ENCODE results near the gene CBL.

CBL gene

GRCh38 chr11:119306373-119306890 lies 100.3 kb downstream of the CBL start:
- no peaks in the 10 kb centered on the region; the same call in 1 of the 2 replicates for H3K9me3 ChIP-seq
- H3K4me3 ChIP-seq, result no peak overlapping the region
- peaks cover 41% of the 10 kb centered on the region for H3K36me3 ChIP-seq (replicated peaks)

GRCh38 chr11:119307219-119307618 lies 101.1 kb downstream of the CBL start:
- Histone ChIP-seq H3K27me3 (ENCODE audit: low read depth) (no peaks in the 10 kb centered on the region), H3K9me3 (no peaks in the 10 kb centered on the region; the same call in 1 of the 2 replicates), H3K36me3 (replicated peaks) (peaks cover 42% of the 10 kb centered on the region), H3K4me1 (no peaks in the 10 kb centered on the region), H3K4me3 (no peak overlapping the region)
- DNase-seq (ENCODE audit: low spot score in 2 of 2), result no peak
- in situ Hi-C loops (cut with MboI; ENCODE audit: low sequenced_read_pairs), result no loop called here

More at GRCh38 chr11:119306373-119306890, 100.3 kb downstream of the CBL start:
- in situ Hi-C loops (cut with MboI; ENCODE audit: low sequenced_read_pairs), result no loop called here
- no peak for DNase-seq (ENCODE audit: low spot score in 2 of 2)
- Histone ChIP-seq H3K4me1 (no peaks in the 10 kb centered on the region), H3K27me3 (ENCODE audit: low read depth) (no peaks in the 10 kb centered on the region)

- DNase-seq (ENCODE audit: low spot score in 2 of 2), result no peak
- H3K4me3 ChIP-seq, result no peak overlapping the region
- peaks cover 47% of the 10 kb centered on the region for H3K36me3 ChIP-seq (replicated peaks)
- H3K9me3 ChIP-seq, result no peaks in the 10 kb centered on the region; the same call in 1 of the 2 replicates
- H3K27me3 ChIP-seq (ENCODE audit: low read depth), result no peaks in the 10 kb centered on the region
- in situ Hi-C loops (cut with MboI; ENCODE audit: low sequenced_read_pairs), result no loop called here
- H3K4me1 ChIP-seq, result no peaks in the 10 kb centered on the region
Observed at GRCh38 chr11:119307974-119308373, 101.8 kb downstream of the CBL start.

GRCh38 chr11:119309411-119309810 lies 103.3 kb downstream of the CBL start:
- no peak overlapping the region for H3K4me3 ChIP-seq
- H3K9me3 ChIP-seq, result no peaks in the 10 kb centered on the region; the same call in 1 of the 2 replicates
- no peaks in the 10 kb centered on the region for H3K27me3 ChIP-seq (ENCODE audit: low read depth)
- no peak for DNase-seq (ENCODE audit: low spot score in 2 of 2)
- no peaks in the 10 kb centered on the region for H3K4me1 ChIP-seq
- H3K36me3 ChIP-seq (replicated peaks), result peaks cover 55% of the 10 kb centered on the region
- in situ Hi-C loops (cut with MboI; ENCODE audit: low sequenced_read_pairs), result no loop called here

GRCh38 chr11:119309953-119310681 lies 104.0 kb downstream of the CBL start:
- in situ Hi-C loops (cut with MboI; ENCODE audit: low sequenced_read_pairs), result no loop called here
- no peaks in the 10 kb centered on the region; the same call in 1 of the 2 replicates for H3K9me3 ChIP-seq

GRCh38 chr11:119310682-119311052 lies 104.5 kb downstream of the CBL start:
- Histone ChIP-seq H3K4me1 (peaks cover under 1% of the 10 kb centered on the region; the same call in 1 of the 2 replicates), H3K4me3 (no peak overlapping the region), H3K9me3 (no peaks in the 10 kb centered on the region; the same call in 1 of the 2 replicates), H3K36me3 (replicated peaks) (peaks cover 59% of the 10 kb centered on the region), H3K27me3 (ENCODE audit: low read depth) (no peaks in the 10 kb centered on the region)
- in situ Hi-C loops (cut with MboI; ENCODE audit: low sequenced_read_pairs), result no loop called here
- no peak for DNase-seq (ENCODE audit: low spot score in 2 of 2)

More at GRCh38 chr11:119309953-119310681, 104.0 kb downstream of the CBL start:
- no peak for DNase-seq (ENCODE audit: low spot score in 2 of 2)
- H3K27me3 ChIP-seq (ENCODE audit: low read depth), result no peaks in the 10 kb centered on the region
- H3K4me3 ChIP-seq, result no peak overlapping the region
- no peaks in the 10 kb centered on the region for H3K4me1 ChIP-seq
- H3K36me3 ChIP-seq (replicated peaks), result peaks cover 59% of the 10 kb centered on the region

- H3K4me3 ChIP-seq, result no peak overlapping the region
- in situ Hi-C loops (cut with MboI; ENCODE audit: low sequenced_read_pairs), result no loop called here
Observed at GRCh38 chr11:119314726-119315125, 108.6 kb downstream of the CBL start.

GRCh38 chr11:119315131-119316015 lies 109.2 kb downstream of the CBL start:
- H3K27me3 ChIP-seq (ENCODE audit: low read depth), result no peaks in the 10 kb centered on the region
- in situ Hi-C loops (cut with MboI; ENCODE audit: low sequenced_read_pairs), result no loop called here
- H3K4me1 ChIP-seq, result peaks cover 24% of the 10 kb centered on the region
- peaks cover 40% of the 10 kb centered on the region for H3K36me3 ChIP-seq (replicated peaks)
- H3K9me3 ChIP-seq, result no peaks in the 10 kb centered on the region
- peak in 1 of 2 experiments; percentile 16 for DNase-seq (ENCODE audit: low spot score in 2 of 2)
- H3K4me3 ChIP-seq, result peak overlapping the region; percentile 69

More at GRCh38 chr11:119314726-119315125, 108.6 kb downstream of the CBL start:
- DNase-seq (ENCODE audit: low spot score in 2 of 2), result no peak
- H3K27me3 ChIP-seq (ENCODE audit: low read depth), result no peaks in the 10 kb centered on the region
- peaks cover 19% of the 10 kb centered on the region for H3K4me1 ChIP-seq
- peaks cover 46% of the 10 kb centered on the region for H3K36me3 ChIP-seq (replicated peaks)
- H3K9me3 ChIP-seq, result no peaks in the 10 kb centered on the region

GRCh38 chr11:119316016-119316728 lies 110.0 kb downstream of the CBL start:
- H3K27me3 ChIP-seq (ENCODE audit: low read depth), result no peaks in the 10 kb centered on the region
- H3K36me3 ChIP-seq (replicated peaks), result peaks cover 32% of the 10 kb centered on the region
- in situ Hi-C loops (cut with MboI; ENCODE audit: low sequenced_read_pairs), result no loop called here
- no peaks in the 10 kb centered on the region for H3K9me3 ChIP-seq
- peak in 1 of 2 experiments; percentile 61 for DNase-seq (ENCODE audit: low spot score in 2 of 2)
- peaks cover 32% of the 10 kb centered on the region for H3K4me1 ChIP-seq
- peak overlapping the region; percentile 69 for H3K4me3 ChIP-seq

GRCh38 chr11:119316729-119317591 lies 110.8 kb downstream of the CBL start, which contains the start of gene MCAM:
TSS of gene MCAM (minus strand) at chr11:119317130. CDS start at chr11:119317101, 29 bp downstream.
- no peaks in the 10 kb centered on the region for H3K27me3 ChIP-seq (ENCODE audit: low read depth)
- in situ Hi-C loops (cut with MboI; ENCODE audit: low sequenced_read_pairs), result no loop called here
- H3K36me3 ChIP-seq (replicated peaks), result peaks cover 28% of the 10 kb centered on the region
- no peaks in the 10 kb centered on the region for H3K9me3 ChIP-seq
- peak within 1 kb of the TSS; percentile 69 for H3K4me3 ChIP-seq
- DNase-seq (ENCODE audit: low spot score in 2 of 2), result peak; percentile 49 to 72
- peaks cover 40% of the 10 kb centered on the region for H3K4me1 ChIP-seq

- Histone ChIP-seq H3K4me3 (peak overlapping the region; percentile 69), H3K9me3 (no peaks in the 10 kb centered on the region), H3K4me1 (peaks cover 41% of the 10 kb centered on the region), H3K36me3 (replicated peaks) (peaks cover 20% of the 10 kb centered on the region), H3K27me3 (ENCODE audit: low read depth) (no peaks in the 10 kb centered on the region)
- in situ Hi-C loops (cut with MboI; ENCODE audit: low sequenced_read_pairs), result no loop called here
- no peak for DNase-seq (ENCODE audit: low spot score in 2 of 2)
Observed at GRCh38 chr11:119317592-119318239, 111.6 kb downstream of the CBL start.

All from HAP-1 (cell line).